Nephron (organoid): ENCODE data around the gene LHX3.
"Not testable (repeated sequence)": the region's sequence is repeated elsewhere in the genome, so short reads cannot be mapped to it uniquely, and the experiment has no call there.

ENCODE experiments used
- H3K27ac Mint-ChIP-seq, 3 experiments: 2 replicates each; pipeline ENCODE4 v1.8.0; 2020; ENCODE audit warnings: mixed read lengths in 3 of 3, mild to moderate bottlenecking in 2 of 3, moderate library complexity in 1 of 3
- H3K27me3 Mint-ChIP-seq: 2 replicates; pipeline ENCODE4 v1.8.0; 2021; ENCODE audit warnings: low read depth, mild to moderate bottlenecking, moderate library complexity, mixed read lengths
- H3K36me3 Mint-ChIP-seq: 2 replicates; pipeline ENCODE4 v1.8.0; 2020; ENCODE audit warnings: low read depth, mixed read lengths
- H3K4me1 Mint-ChIP-seq: 2 replicates; pipeline ENCODE4 v1.8.0; 2020; ENCODE audit warnings: mixed read lengths
- H3K4me3 Mint-ChIP-seq, 3 experiments: 2 replicates each; pipeline ENCODE4 v1.8.0; 2020; ENCODE audit warnings: mild to moderate bottlenecking in 3 of 3, mixed read lengths in 3 of 3, moderate library complexity in 2 of 3
- H3K9me3 Mint-ChIP-seq: 2 replicates; pipeline ENCODE4 v1.8.0; 2020; ENCODE audit warnings: mixed read lengths
- CTCF ChIP-seq, 3 experiments: fragments of 200-600 bp; sonication (generic); IDR thresholded peaks; one replicate each; pipeline ENCODE4 v1.5.0; 2021; ENCODE audit warnings: antibody characterized with exemption in 3 of 3; ENCODE audit not compliant: unreplicated experiment in 3 of 3

LHX3 gene

GRCh38 chr9:136239135-136239982 lies 34.4 kb upstream of the LHX3 start:
- Mint-ChIP-seq H3K4me1 (peaks cover 19% of the 10 kb centered on the region), H3K4me3 (no peak overlapping the region), H3K27ac (no peak overlapping the region), H3K27me3 (no peaks in the 10 kb centered on the region), H3K36me3 (peaks cover 4% of the 10 kb centered on the region), H3K9me3 (no peaks in the 10 kb centered on the region)
- TF ChIP-seq CTCF (IDR thresholded peaks at IDR 0.05; ENCODE audit: unreplicated experiment in 3 of 3): no peak

DNA sequence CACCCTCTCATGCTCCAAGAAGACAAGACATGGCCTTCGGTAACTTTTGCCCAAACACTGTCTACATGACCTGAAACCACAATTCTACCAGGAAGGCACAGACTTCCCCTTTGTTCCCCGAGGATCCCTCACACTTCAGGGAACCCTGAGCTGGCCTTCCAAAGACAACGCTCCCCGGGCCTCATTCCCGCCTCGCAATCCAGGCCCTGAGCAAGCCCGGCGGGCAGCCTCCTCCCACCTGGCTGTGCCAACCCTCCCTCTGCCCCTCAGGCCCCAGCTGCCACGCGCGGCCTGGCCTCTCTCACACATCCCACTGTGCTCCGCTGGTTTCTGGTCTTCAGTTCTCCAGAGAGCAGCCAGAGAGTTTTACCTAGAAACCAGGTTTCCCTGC lies 33.4 kb upstream of the LHX3 start:
- H3K4me1 Mint-ChIP-seq: peaks cover 12% of the 10 kb centered on the region

GRCh38 chr9:136237486-136238341 lies 32.8 kb upstream of the LHX3 start:
- H3K27me3 Mint-ChIP-seq: no peaks in the 10 kb centered on the region
- H3K4me1 Mint-ChIP-seq: peaks cover 11% of the 10 kb centered on the region
- H3K27ac Mint-ChIP-seq: no peak overlapping the region
- no peak overlapping the region for H3K4me3 Mint-ChIP-seq
- H3K9me3 Mint-ChIP-seq: no peaks in the 10 kb centered on the region
- peaks cover 8% of the 10 kb centered on the region for H3K36me3 Mint-ChIP-seq
- TF ChIP-seq CTCF (IDR thresholded peaks at IDR 0.05; ENCODE audit: unreplicated experiment in 3 of 3): no peak

More for the DNA sequence above, 33.4 kb upstream of the LHX3 start:
- H3K27me3 Mint-ChIP-seq: no peaks in the 10 kb centered on the region
- no peaks in the 10 kb centered on the region for H3K9me3 Mint-ChIP-seq
- peaks cover 6% of the 10 kb centered on the region for H3K36me3 Mint-ChIP-seq
- no peak overlapping the region for H3K4me3 Mint-ChIP-seq
- TF ChIP-seq CTCF (IDR thresholded peaks at IDR 0.05; ENCODE audit: unreplicated experiment in 3 of 3): no peak
- H3K27ac Mint-ChIP-seq: no peak overlapping the region

DNA sequence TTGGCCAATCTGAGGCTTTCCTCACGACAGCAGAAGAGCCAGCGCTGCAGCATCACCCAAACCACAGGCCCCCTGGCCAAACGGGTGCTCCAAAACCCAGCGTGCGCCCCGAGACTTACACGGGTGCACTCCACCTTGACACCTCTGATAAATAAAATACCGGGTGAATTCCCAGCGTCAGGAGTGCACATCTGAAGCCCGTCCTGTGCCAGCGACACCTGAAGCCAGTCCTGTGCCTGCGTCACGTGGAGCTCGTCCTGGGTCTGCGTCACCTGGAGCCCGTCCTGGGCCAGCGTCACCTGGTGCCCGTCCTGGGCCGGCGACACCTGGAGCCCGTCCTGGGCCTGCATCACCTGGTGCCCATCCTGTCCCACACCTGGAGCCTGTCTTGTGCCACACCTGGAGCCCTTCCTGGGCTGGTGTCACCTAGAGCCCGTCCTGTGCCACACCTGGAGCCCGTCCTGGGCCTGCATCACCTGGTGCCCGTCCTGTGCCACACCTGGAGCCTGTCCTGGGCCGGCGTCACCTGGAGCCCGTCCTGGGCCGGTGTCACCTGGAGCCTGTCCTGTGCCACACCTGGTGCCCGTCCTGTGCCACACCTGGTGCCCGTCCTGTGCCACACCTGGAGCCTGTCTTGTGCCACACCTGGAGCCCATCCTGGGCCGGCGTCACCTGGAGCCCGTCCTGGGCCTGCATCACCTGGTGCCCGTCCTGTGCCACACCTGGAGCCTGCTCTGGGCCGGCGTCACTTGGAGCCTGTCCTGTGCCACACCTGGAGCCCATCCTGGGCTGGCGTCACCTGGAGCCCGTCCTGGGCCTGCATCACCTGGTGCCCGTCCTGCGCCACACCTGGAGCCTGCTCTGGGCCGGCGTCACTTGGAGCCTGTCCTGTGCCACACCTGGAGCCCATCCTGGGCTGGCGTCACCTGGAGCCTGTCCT lies 31.8 kb upstream of the LHX3 start:
- H3K4me1 Mint-ChIP-seq: peaks cover 11% of the 10 kb centered on the region
- not testable (repeated sequence) for H3K9me3 Mint-ChIP-seq, H3K4me3 Mint-ChIP-seq, H3K27me3 Mint-ChIP-seq, H3K36me3 Mint-ChIP-seq, H3K27ac Mint-ChIP-seq

DNA sequence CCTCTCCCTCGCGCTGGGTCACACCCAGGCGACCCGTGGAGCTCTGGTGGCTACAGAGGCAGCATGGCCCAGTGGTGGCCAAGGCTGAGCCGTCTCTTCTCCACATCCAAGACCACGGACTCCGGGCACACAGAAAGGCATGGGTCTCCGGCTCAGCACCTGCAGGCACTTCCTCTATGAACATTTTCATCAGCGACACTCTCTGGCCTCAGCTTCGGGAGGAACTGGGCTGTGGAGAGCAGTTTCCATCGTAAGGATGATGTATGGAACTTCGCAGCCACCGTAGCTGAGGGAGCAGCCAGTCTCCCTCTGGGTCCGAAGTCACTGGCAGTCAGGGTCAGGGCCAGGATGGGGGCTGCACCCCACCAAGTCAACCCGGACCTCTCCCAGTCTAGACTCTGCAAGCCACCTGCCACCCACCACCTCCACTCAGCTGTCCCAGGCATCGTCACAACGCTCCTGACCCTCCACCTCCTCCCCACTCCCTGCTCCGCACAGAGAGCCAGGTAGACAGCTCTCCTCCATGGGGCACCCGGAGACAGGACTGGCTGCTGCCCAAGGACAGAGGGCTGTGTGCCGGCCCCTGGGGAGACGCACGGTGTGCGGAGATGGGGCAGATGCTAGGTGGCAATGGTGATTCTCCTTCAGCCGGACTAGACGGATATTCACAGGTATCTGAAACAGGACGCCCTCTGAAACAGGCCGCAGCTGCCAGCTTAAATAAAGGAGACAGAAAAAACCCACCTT lies 31.0 kb upstream of the LHX3 start:
- H3K27ac Mint-ChIP-seq: no peak overlapping the region
- no peaks in the 10 kb centered on the region for H3K9me3 Mint-ChIP-seq
- no peak overlapping the region for H3K4me3 Mint-ChIP-seq
- no peaks in the 10 kb centered on the region for H3K27me3 Mint-ChIP-seq
- H3K36me3 Mint-ChIP-seq: peaks cover 8% of the 10 kb centered on the region
- H3K4me1 Mint-ChIP-seq: peaks cover 17% of the 10 kb centered on the region
- no peak for TF ChIP-seq CTCF (IDR thresholded peaks at IDR 0.05; ENCODE audit: unreplicated experiment in 3 of 3)
